Kidney (tissue), 14 donors: ENCODE measurements around the gene FAT1. TPM values are rescaled to one million over a fixed set of nuclear protein-coding genes. Genes with fewer than 3 reads are reported as not detected.
A peak's percentile ranks its signal among the peaks of the same experiment; 100 is the strongest.

Experiments used
- DNase-seq, 5 donors: peaks; one replicate each; pipeline ENCODE4 v3.0.0-alpha.2; 2013 to 2020
- FAIRE-seq: peaks from 2 replicates; lab custom pipeline; 2012; peaks lifted over from hg19 to GRCh38; lab: Jason Lieb, UNC
- H3K27ac ChIP-seq, 2 donors: one replicate each; pipeline ENCODE4 v1.7.0; 2013; ENCODE audit warnings: low read depth in 2 of 2, low read length in 2 of 2, inconsistent platforms in 1 of 2
- H3K27me3 ChIP-seq: one replicate; pipeline ENCODE4 v1.7.1; 2013; ENCODE audit warnings: low read length, inconsistent platforms; ENCODE audit not compliant: control insufficient read depth, insufficient read depth
- H3K36me3 ChIP-seq, 3 donors: one replicate each; pipeline versions ENCODE4 v1.7.0 to v1.7.1; 2013; ENCODE audit warnings: low read length in 3 of 3, control low read depth in 1 of 3, inconsistent platforms in 1 of 3; ENCODE audit not compliant: insufficient read depth in 3 of 3, control insufficient read depth in 2 of 3
- H3K4me1 ChIP-seq, 3 donors: one replicate each; pipeline versions ENCODE4 v1.7.0 to v1.7.1; 2013; ENCODE audit warnings: low read length in 3 of 3, inconsistent platforms in 1 of 3, low read depth in 1 of 3; ENCODE audit not compliant: control insufficient read depth in 2 of 3, insufficient read depth in 2 of 3
- H3K4me3 ChIP-seq, 3 donors: one replicate each; pipeline versions ENCODE4 v1.7.0 to v1.8.1; 2013; ENCODE audit warnings: low read length in 3 of 3, control low read depth in 1 of 3, inconsistent platforms in 1 of 3
- H3K9ac ChIP-seq, 3 donors: one replicate each; pipeline versions ENCODE4 v1.7.0 to v1.7.1; 2013; ENCODE audit warnings: low read length in 3 of 3, control low read depth in 1 of 3, inconsistent platforms in 1 of 3
- H3K9me3 ChIP-seq, 3 donors: one replicate each; pipeline versions ENCODE4 v1.7.0 to v1.7.1; 2013; ENCODE audit warnings: low read length in 3 of 3, control low read depth in 1 of 3, inconsistent platforms in 1 of 3; ENCODE audit not compliant: control insufficient read depth in 2 of 3, insufficient read depth in 1 of 3
- CTCF ChIP-seq: IDR thresholded peaks from 3 replicates; pipeline ENCODE4 v1.5.1; 2012; ENCODE audit warnings: mild to moderate bottlenecking, moderate library complexity, borderline replicate concordance; ENCODE audit not compliant: insufficient read depth; ENCODE audit errors: extremely low read depth
- intact Hi-C: fragments of 100-400 bp; cut with DNase I; formaldehyde crosslinking; loops from one replicate; pipeline ENCODE4 v1.11.1; 2022
- polyA plus RNA-seq: library from polyadenylated mRNA; stranded (reverse); fragments of 350-450 nt; fragmentation: Illumina TruSeq; extraction: RNeasy Lipid Tissue Mini Kit (QIAGEN cat#74804); gene quantifications from one replicate; pipeline ENCODE4 v1.2.3, GENCODE V29; 2014; ENCODE audit warnings: low read depth, low replicate concordance; ENCODE audit not compliant: insufficient read depth
- total RNA-seq: library from RNA; stranded (reverse); fragmentation: NEBNext Ultra II Directional; extraction: Animal tissue kit (Norgen Biotek cat#: 25700); gene quantifications from one replicate; pipeline ENCODE4 v1.2.1, GENCODE V29; 2021
- donor health status: control.
- donor health status: control.
- donor health status: control.
- donor health status: control.
- donor health status: control.
- donor health status: DM: yes; HTN: yes; CAD: no.
- donor health status: Normal renal cell carcinoma (clear cell type).

The FAT1 gene
- total and polyA plus RNA-seq, 2 donors from 2014 or later = 62.2 to 254 TPM

- FAIRE-seq = no peak
- Histone ChIP-seq H3K9ac (no peak overlapping the region), H3K36me3 (no peaks in the 10 kb centered on the region), H3K9me3 (peaks cover 0 to 6% (median 0%) of the 10 kb centered on the region in 3 donors), H3K4me1 (no peaks in the 10 kb centered on the region), H3K27me3 (no peaks in the 10 kb centered on the region), H3K4me3 (no peak overlapping the region), H3K27ac (no peak overlapping the region)
- TF ChIP-seq CTCF = no peak
- intact Hi-C loops = no loop called here
- peak in 2 of 5 donors; percentile 36 to 54 for DNase-seq
Measured at GRCh38 chr4:186561748-186562147, 161.9 kb downstream of the FAT1 start.

- H3K9me3 ChIP-seq = peaks cover 0 to 6% (median 0%) of the 10 kb centered on the region in 3 donors
- TF ChIP-seq CTCF = no peak
- H3K9ac ChIP-seq = no peak overlapping the region
- DNase-seq = no peak
- H3K4me3 ChIP-seq = no peak overlapping the region
- H3K36me3 ChIP-seq = no peaks in the 10 kb centered on the region
- no peaks in the 10 kb centered on the region for H3K4me1 ChIP-seq
- FAIRE-seq = no peak
- intact Hi-C loops = no loop called here
- H3K27ac ChIP-seq = no peak overlapping the region
- H3K27me3 ChIP-seq = no peaks in the 10 kb centered on the region
Measured at GRCh38 chr4:186560647-186561046, 163.0 kb downstream of the FAT1 start.

- Histone ChIP-seq H3K4me1 (peaks cover 0 to 2% (median 0%) of the 10 kb centered on the region in 3 donors), H3K9ac (no peak overlapping the region), H3K27me3 (no peaks in the 10 kb centered on the region), H3K27ac (no peak overlapping the region), H3K9me3 (peaks cover 0 to 6% (median 0%) of the 10 kb centered on the region in 3 donors), H3K4me3 (no peak overlapping the region), H3K36me3 (no peaks in the 10 kb centered on the region)
- no peak for TF ChIP-seq CTCF
- intact Hi-C loops = no loop called here
- DNase-seq (no peak), FAIRE-seq (no peak)
Measured at GRCh38 chr4:186557486-186557885, 166.2 kb downstream of the FAT1 start.

GRCh38 chr4:186557061-186557460, 166.6 kb downstream of the FAT1 start:
- Histone ChIP-seq H3K4me1 (peaks cover 0 to 2% (median 0%) of the 10 kb centered on the region in 3 donors), H3K9me3 (peaks cover 0 to 6% (median 0%) of the 10 kb centered on the region in 3 donors), H3K27ac (no peak overlapping the region), H3K27me3 (no peaks in the 10 kb centered on the region), H3K4me3 (no peak overlapping the region), H3K9ac (no peak overlapping the region), H3K36me3 (no peaks in the 10 kb centered on the region)
- FAIRE-seq (no peak), DNase-seq (no peak)
- TF ChIP-seq CTCF = no peak
- intact Hi-C loops = no loop called here
